Neural cell (in vitro differentiated cells): ENCODE data around the gene ZNF821.
A peak's percentile ranks its signal among the peaks of the same experiment; 100 is the strongest.

ENCODE experiments used
- EP300 ChIP-seq: fragments of 450-650 bp; conservative IDR thresholded peaks from 2 replicates; pipeline ENCODE4 v1.6.1; 2014; ENCODE audit warnings: antibody characterized with exemption, mild to moderate bottlenecking, moderate library complexity; ENCODE audit not compliant: poor library complexity, severe bottlenecking
- EZH2 ChIP-seq: fragments of 200-600, 300-800 bp; shearing (Covaris generic), sonication (generic); IDR thresholded peaks from 2 replicates; pipeline ENCODE4 v1.6.1; 2014; ENCODE audit warnings: antibody characterized with exemption, low read length, borderline replicate concordance, mild to moderate bottlenecking; ENCODE audit not compliant: insufficient read depth, poor library complexity, severe bottlenecking
- SMC3 ChIP-seq: fragments of 450-650 bp; conservative IDR thresholded peaks from 2 replicates; pipeline ENCODE4 v1.6.1; 2014; ENCODE audit warnings: antibody characterized with exemption, mild to moderate bottlenecking, moderate library complexity; ENCODE audit not compliant: poor library complexity
- TAF1 ChIP-seq: IDR thresholded peaks from 2 replicates; pipeline ENCODE4 v1.6.1; 2012; ENCODE audit warnings: low read depth
- TF ChIP-seq, protein P1 (sequence below): IDR thresholded peaks from 2 replicates; pipeline ENCODE4 v1.6.1; 2012; ENCODE audit warnings: borderline replicate concordance
- TF ChIP-seq, protein P2 (sequence below): fragments of 450-650 bp; IDR thresholded peaks from 2 replicates; pipeline ENCODE4 v1.5.1; 2014; ENCODE audit warnings: antibody characterized with exemption, mild to moderate bottlenecking, moderate library complexity; ENCODE audit not compliant: poor library complexity, severe bottlenecking

DNA sequence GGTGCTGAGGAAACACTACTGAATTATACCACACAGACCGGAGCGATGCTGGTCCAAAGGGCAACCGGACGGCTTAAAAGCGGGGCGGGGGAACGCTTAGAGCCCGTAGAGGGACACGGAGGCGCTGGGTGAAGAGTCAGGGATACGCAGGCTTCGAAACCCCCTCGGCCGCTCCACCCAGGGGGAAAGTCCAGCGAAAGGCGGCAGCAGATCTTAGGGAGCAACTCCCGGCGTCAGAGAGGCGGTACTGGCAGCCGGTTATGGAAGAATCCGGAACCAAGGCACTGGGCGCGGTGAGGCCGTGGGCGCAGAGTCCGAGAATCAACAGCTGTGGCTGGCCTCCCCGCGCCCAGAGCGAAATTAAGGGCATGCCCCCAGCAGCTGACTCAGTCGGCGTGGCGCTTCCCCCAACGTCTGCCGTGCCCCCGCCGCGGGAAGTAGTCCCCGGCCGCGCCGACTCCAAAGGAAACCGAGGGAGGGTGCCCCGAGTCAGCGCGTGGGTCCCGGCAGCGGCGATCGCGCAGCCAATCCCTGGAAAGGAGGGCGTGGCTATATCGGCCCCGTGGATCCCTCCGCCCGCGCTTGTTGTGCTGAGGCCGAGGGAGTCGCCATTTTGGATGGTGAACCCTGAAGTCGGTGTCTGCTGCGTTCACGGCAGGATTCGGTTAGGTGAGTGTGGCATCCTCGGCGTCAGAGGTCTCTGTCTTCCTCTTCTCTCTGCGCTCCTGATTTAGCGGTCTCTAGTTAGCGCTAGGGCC, 11.1 kb upstream of the ZNF821 start, which contains the start of gene IST1:
- TF ChIP-seq SMC3 (no peak), TAF1 (peak; percentile 99), EP300 (peak; percentile 55), EZH2 (no peak)
- TF ChIP-seq, protein P1, sequence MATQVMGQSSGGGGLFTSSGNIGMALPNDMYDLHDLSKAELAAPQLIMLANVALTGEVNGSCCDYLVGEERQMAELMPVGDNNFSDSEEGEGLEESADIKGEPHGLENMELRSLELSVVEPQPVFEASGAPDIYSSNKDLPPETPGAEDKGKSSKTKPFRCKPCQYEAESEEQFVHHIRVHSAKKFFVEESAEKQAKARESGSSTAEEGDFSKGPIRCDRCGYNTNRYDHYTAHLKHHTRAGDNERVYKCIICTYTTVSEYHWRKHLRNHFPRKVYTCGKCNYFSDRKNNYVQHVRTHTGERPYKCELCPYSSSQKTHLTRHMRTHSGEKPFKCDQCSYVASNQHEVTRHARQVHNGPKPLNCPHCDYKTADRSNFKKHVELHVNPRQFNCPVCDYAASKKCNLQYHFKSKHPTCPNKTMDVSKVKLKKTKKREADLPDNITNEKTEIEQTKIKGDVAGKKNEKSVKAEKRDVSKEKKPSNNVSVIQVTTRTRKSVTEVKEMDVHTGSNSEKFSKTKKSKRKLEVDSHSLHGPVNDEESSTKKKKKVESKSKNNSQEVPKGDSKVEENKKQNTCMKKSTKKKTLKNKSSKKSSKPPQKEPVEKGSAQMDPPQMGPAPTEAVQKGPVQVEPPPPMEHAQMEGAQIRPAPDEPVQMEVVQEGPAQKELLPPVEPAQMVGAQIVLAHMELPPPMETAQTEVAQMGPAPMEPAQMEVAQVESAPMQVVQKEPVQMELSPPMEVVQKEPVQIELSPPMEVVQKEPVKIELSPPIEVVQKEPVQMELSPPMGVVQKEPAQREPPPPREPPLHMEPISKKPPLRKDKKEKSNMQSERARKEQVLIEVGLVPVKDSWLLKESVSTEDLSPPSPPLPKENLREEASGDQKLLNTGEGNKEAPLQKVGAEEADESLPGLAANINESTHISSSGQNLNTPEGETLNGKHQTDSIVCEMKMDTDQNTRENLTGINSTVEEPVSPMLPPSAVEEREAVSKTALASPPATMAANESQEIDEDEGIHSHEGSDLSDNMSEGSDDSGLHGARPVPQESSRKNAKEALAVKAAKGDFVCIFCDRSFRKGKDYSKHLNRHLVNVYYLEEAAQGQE: peak; percentile 91
- TF ChIP-seq, protein P2, sequence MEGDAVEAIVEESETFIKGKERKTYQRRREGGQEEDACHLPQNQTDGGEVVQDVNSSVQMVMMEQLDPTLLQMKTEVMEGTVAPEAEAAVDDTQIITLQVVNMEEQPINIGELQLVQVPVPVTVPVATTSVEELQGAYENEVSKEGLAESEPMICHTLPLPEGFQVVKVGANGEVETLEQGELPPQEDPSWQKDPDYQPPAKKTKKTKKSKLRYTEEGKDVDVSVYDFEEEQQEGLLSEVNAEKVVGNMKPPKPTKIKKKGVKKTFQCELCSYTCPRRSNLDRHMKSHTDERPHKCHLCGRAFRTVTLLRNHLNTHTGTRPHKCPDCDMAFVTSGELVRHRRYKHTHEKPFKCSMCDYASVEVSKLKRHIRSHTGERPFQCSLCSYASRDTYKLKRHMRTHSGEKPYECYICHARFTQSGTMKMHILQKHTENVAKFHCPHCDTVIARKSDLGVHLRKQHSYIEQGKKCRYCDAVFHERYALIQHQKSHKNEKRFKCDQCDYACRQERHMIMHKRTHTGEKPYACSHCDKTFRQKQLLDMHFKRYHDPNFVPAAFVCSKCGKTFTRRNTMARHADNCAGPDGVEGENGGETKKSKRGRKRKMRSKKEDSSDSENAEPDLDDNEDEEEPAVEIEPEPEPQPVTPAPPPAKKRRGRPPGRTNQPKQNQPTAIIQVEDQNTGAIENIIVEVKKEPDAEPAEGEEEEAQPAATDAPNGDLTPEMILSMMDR: peak; percentile 27
